ENCODE results near the gene CUEDC1.

CUEDC1 gene

GRCh38 chr17:57834146-57834741 lies 121.0 kb downstream of the CUEDC1 start:
- H3K36me3 ChIP-seq (ENCODE audit: low read depth), result peaks cover 18% of the 10 kb centered on the region
- H3K27me3 ChIP-seq (ENCODE audit: insufficient read depth, poor library complexity, severe bottlenecking), result no peaks in the 10 kb centered on the region
- no peak for TF ChIP-seq CTCF (IDR thresholded peaks at IDR 0.05; ENCODE audit: poor library complexity, severe bottlenecking)
- no peak overlapping the region for H3K27ac ChIP-seq (ENCODE audit: poor library complexity, severe bottlenecking)
- peaks cover 5% of the 10 kb centered on the region for H3K4me1 ChIP-seq (ENCODE audit: insufficient read depth, poor library complexity, severe bottlenecking)
- no peak for DNase-seq (ENCODE audit: low spot score)
- peak; percentile 77 for ATAC-seq (ENCODE audit: low read depth)
- H3K9me3 ChIP-seq (ENCODE audit: severe bottlenecking), result no peaks in the 10 kb centered on the region
- no peak overlapping the region for H3K4me3 ChIP-seq (ENCODE audit: severe bottlenecking)

- no peak for DNase-seq (ENCODE audit: low spot score)
- no peak overlapping the region for H3K27ac ChIP-seq (ENCODE audit: poor library complexity, severe bottlenecking)
- H3K36me3 ChIP-seq (ENCODE audit: low read depth), result peaks cover 9% of the 10 kb centered on the region
- peak; percentile 97 for TF ChIP-seq CTCF (IDR thresholded peaks at IDR 0.05; ENCODE audit: poor library complexity, severe bottlenecking)
- no peaks in the 10 kb centered on the region for H3K9me3 ChIP-seq (ENCODE audit: severe bottlenecking)
- H3K4me3 ChIP-seq (ENCODE audit: severe bottlenecking), result no peak overlapping the region
- no peaks in the 10 kb centered on the region for H3K27me3 ChIP-seq (ENCODE audit: insufficient read depth, poor library complexity, severe bottlenecking)
- peak; percentile 57 for ATAC-seq (ENCODE audit: low read depth)
- H3K4me1 ChIP-seq (ENCODE audit: insufficient read depth, poor library complexity, severe bottlenecking), result peaks cover 5% of the 10 kb centered on the region
Observed at GRCh38 chr17:57833179-57833939, 121.9 kb downstream of the CUEDC1 start.

GRCh38 chr17:57832314-57833178 lies 122.7 kb downstream of the CUEDC1 start:
- no peaks in the 10 kb centered on the region for H3K9me3 ChIP-seq (ENCODE audit: severe bottlenecking)
- ATAC-seq (ENCODE audit: low read depth), result no peak
- peaks cover 5% of the 10 kb centered on the region for H3K4me1 ChIP-seq (ENCODE audit: insufficient read depth, poor library complexity, severe bottlenecking)
- TF ChIP-seq CTCF (IDR thresholded peaks at IDR 0.05; ENCODE audit: poor library complexity, severe bottlenecking), result no peak
- 0 out of 2 replicates have a peak, but pooled peaks cover 7% of the 10 kb centered on the region for H3K36me3 ChIP-seq (ENCODE audit: low read depth)
- H3K27me3 ChIP-seq (ENCODE audit: insufficient read depth, poor library complexity, severe bottlenecking), result no peaks in the 10 kb centered on the region
- DNase-seq (ENCODE audit: low spot score), result no peak
- H3K4me3 ChIP-seq (ENCODE audit: severe bottlenecking), result no peak overlapping the region
- H3K27ac ChIP-seq (ENCODE audit: poor library complexity, severe bottlenecking), result no peak overlapping the region

- H3K27me3 ChIP-seq (ENCODE audit: insufficient read depth, poor library complexity, severe bottlenecking), result no peaks in the 10 kb centered on the region
- peaks cover 5% of the 10 kb centered on the region for H3K4me1 ChIP-seq (ENCODE audit: insufficient read depth, poor library complexity, severe bottlenecking)
- ATAC-seq (ENCODE audit: low read depth) (no peak), DNase-seq (ENCODE audit: low spot score) (no peak)
- H3K36me3 ChIP-seq (ENCODE audit: low read depth), result no peaks in the 10 kb centered on the region
- no peak for TF ChIP-seq CTCF (IDR thresholded peaks at IDR 0.05; ENCODE audit: poor library complexity, severe bottlenecking)
- H3K4me3 ChIP-seq (ENCODE audit: severe bottlenecking), result no peak overlapping the region
- H3K9me3 ChIP-seq (ENCODE audit: severe bottlenecking), result no peaks in the 10 kb centered on the region
- H3K27ac ChIP-seq (ENCODE audit: poor library complexity, severe bottlenecking), result no peak overlapping the region
Observed at GRCh38 chr17:57830880-57831279, 124.3 kb downstream of the CUEDC1 start.

All from RWPE2 (cell line).